KG1 (cell line): ENCODE results near the gene DOCK1.

Experiments
- DNase-seq: peaks from one replicate; lab custom pipeline; 2025; lab: John Stamatoyannopoulos, UW

Gene DOCK1

DNA sequence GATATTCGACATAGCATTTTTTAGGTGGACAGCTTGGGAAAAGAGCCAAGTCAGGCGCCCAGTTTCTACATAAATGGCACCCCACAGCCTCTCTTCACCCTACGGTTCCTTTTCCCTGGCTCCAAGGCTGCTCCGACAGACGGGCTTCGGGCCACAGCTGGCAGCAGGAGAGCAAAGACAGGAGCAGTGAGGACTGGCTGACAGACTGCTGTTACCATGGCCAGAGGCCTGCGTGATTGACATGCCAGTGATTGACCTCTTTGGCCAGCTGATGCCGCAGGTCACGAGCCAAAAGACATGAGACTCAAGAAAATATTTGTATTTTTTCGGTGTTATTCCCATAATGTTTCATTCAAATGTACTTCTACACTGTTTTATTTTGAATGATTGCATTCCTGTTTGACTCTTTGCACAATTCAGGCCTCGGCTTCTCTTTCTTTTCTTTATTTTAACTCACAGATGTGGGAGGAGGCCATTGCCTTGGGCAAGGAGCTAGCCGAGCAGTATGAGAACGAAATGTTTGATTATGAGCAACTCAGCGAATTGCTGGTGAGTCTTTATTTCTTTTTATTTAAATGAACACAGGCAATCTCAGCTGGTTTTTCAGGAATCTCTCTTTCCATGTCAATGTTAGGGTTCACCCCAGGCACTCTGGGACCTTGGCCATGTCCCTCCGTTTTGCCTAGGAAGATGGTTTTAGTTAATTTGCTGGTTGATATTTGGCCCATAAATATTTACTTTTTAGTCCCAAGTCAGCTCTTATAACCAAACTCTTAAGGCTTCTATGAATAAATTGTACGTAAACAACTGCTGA, 497.6 kb downstream of the DOCK1 start:
- DNase-seq: no peak

DNA sequence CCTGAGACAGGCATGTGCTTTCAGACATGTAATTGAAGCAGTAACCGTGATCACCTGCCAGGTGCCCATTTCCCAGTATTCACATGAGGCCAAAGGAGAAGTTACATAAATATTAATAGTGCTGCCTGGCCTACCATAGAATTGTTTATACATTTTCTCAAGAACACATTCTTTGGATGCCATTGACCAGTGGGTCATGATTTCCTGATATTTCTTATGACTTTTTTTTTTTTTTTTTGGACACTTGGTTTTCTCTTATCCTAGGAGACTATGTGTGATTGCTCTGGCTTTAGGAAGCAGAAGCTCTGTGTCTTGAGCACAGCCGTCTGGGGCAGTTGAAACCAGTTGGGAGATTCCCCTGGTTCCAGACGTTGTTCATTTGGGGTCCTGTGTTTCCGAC, 500.0 kb downstream of the DOCK1 start:
- no peak for DNase-seq

DNA sequence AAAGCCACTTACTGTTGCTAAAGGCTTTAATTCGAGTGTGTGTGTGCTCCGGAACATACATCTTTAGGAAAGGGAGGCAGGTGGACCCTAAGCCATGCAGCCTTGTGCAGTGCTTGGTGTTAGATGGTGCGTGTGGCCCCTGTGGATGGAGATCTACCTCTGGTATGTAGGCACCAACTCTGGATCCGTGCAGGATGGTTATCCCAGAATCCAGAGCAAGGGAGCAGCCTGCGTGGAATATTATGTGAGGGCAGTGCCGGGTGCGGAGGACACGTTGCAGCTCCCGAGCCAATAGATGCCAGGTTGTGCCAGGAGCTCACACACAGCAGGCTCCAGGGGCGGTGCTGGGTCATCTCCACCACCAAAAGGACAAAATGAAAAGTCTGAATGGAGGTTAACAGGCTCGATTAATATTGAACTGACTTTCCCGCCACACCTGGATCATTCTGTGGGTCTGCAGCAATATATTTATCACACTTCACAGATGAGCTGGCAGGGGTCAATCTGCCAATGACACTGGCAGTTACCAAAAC, 500.9 kb downstream of the DOCK1 start:
- no peak for DNase-seq

DNA sequence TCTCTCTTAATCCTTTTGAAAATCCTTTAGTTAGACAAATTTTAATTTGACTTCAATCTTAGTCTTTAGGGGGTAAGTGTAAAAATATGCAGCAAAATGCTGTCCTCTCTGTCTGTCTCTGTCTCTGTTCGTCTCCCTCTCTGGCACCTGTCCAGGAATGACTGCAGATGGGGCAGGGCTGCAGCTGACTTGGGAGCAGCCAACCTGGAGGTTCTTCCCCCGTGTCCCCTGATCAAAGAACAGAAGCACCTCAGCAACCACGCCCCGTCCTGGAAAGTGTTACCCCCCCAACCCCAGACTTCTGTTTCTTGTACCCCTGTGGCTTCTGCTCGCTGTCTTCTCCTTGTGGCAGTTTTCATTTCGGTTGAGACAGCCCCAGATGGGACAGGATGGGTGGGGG, 502.3 kb downstream of the DOCK1 start:
- DNase-seq: no peak

GRCh38 chr10:127408112-127408710, 503.0 kb downstream of the DOCK1 start:
- no peak for DNase-seq

DNA sequence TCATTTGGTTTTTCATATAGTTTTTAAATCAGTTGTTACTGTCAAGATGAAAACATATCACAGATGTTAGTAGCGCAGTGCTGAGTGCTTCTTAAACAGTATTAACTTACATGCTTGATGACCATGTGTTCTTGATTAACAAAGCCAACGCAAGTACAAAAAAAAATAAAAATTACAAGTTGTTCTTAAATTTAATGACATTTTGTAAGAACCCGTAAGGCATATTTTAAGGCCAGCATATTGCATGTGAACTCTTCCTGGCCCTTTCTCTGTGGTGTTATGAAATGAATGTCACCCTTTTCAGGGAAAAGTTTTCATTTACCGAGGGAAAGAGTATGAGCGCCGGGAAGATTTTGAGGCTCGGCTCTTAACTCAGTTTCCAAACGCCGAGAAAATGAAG, 503.5 kb downstream of the DOCK1 start:
- no peak for DNase-seq

DNA sequence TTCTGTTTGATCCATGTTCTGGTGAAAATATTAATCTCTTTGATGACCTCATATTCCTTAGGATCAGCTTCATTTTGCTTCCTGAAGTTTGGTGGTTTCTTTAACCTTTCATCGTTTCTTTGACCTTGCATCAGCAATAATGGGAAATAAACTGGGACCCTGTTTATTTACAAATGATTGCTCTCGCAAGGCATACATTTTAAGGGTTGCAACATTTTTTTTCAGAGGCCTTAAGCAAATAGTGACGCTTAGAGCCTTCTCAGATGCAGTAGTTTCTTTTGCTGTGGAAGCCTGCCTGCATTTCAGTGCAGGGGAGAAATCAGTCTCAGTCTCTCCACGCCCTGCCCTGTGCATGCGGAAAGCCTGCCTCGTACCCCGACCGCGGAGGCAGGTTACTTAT, 504.8 kb downstream of the DOCK1 start:
- no peak for DNase-seq

- no peak for DNase-seq
Observed at GRCh38 chr10:127411062-127411461, 505.8 kb downstream of the DOCK1 start.

DNA sequence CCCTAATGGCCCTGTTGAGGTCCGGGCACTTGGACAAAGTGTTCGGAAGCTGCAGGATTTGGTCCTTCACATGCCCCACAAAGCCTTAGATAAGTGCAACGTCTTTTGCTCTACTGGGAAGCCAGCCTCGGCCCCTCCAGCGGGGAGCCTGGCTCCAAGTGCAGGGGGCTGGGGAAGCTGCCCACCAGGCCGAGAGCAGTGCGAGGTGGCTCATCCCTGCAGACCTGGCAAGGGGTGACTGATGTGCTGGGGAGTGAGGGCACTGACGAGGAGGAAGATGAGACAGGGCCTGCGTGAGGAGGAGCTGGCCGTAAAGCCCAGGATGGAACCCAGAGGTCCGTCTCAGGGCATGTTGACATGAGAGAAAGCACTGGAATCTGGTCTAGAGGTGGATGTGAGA, 508.1 kb downstream of the DOCK1 start:
- DNase-seq: no peak

- no peak for DNase-seq
Observed at GRCh38 chr10:127414024-127414423, 508.8 kb downstream of the DOCK1 start.

GRCh38 chr10:127415116-127415515, 509.9 kb downstream of the DOCK1 start:
- no peak for DNase-seq

GRCh38 chr10:127415901-127416581, 510.8 kb downstream of the DOCK1 start:
- DNase-seq: no peak

DNA sequence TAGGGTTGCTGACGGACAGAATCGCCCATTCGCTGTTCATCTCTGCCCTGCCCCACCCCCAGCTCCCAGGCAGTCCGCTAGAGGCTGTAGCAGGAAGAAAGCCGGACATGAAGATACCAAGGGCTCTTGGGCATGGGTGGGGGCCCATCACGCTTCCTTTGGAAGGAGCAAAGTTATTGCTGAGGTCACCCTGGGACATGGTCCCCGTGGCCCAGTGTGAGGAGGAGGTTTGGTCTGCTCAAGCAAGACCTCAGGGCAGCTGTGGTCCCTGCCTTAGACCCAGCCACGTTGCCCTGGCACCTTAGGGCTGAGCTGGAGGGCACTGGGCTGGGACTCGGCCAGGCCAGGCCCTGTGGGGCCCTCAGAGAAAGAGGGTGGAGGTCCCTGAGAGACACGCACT, 511.8 kb downstream of the DOCK1 start:
- DNase-seq: no peak

GRCh38 chr10:127417686-127418401, 512.6 kb downstream of the DOCK1 start:
- DNase-seq: no peak

GRCh38 chr10:127418536-127419168, 513.4 kb downstream of the DOCK1 start:
- DNase-seq: no peak

DNA sequence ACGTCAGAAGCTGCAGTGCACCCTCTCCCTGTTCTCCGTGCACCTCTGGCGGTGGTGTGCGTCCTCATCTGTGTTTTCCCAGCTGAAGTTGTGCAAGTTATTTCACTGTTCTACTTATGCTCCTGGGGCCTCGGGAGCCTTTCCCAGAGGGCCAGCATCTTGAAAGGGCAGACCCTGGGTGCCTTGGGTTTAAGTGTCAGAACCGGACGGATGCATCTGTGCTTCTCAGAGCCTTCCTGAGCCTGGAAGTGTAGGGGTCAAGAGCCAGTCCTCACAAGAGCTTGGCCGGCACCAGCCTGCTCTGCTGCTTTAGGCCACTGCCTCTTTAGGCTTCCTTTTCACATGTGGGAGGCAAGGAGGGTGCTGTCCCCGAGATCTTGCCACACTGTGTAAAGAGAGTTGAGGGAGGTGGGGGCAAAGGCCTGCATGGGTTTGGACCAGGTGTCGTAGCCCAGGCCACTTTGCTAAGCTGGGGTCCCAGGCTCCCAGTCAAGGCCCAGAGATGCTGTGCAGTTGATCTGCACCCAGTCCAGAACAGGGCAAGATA, 515.0 kb downstream of the DOCK1 start:
- no peak for DNase-seq

DNA sequence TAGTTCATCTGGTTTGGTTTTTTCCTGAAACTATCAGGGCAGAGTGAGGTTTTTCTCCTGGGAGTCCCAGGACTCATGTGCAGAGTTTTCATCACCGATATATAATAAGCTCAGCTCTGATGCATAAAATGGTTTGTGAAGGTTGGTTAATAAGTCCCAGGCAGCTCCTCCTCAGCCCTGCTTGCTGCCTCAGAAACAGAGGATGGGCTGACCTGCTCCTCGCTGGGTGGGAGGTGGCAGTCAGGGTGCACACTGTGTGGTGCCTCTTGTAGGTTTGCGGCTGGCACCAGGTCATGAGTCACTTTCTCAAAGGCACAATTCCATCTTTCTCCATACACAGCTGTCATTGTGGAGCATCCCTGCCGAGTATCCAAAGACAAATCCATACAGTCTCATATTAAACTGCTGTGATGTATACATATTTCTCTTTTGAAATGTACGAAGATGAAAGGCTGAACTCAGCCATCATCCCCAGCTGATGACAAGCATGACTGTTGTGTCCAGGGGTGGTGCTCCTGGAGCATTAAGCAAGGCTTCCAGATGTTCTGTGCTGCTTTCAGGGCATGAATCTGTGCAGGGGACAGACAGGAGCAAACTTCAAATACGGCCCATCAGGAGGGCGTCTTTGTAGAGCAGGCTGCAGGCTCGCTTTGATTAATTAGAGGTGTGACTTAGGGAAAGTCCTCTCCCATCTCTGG, 518.1 kb downstream of the DOCK1 start:
- DNase-seq: no peak

DNA sequence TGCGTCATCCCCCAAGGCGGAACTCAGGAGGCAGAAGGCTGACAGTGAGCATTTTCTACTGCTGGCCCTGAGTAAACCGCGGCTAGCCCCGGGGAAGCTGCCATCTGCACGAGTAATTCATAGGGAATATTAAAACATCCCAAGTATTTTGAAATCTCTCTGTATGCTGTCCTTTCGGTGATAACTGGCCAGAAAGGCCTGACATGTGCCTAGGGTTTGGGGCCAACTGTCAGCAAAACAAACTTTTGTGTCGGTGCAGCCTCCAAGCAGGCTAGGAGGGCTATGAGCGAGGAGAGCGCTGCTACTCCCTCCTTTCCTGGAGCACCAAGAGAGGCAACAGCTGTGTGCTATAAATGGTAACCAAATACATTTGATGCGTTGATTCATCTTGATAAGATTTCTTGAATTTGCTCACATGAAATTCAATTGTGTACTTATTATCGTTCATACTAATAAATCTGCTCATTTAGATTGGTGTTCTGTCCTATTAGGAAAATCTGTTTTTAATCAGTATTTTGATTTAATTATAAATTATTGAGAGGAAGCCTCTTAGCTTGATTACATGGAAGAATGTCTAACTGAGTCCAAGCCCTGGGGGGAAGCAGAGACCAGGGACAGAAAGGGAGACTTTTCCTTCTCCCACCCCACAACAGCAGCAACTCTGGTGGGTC, 519.5 kb downstream of the DOCK1 start:
- no peak for DNase-seq

DNA sequence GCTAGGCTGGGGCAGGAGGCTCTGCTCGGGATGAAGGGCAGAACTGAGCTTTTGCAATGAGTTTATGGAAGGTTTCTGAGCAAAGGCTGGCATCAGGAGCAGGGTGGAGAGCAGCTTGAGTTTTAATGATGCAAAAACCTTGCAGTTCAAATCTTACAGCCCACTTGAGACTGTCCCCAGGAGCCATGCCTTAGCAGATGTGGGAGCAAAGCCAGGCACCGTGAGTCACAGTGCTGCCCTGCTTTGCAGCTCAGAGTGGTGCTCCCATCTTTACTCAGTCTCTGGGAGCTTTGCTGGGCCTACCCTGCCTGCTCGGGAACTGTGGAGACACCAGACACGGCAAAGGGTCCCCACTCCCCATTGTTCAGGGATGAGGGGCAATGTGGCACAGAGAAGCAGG, 521.5 kb downstream of the DOCK1 start:
- DNase-seq: no peak

DNA sequence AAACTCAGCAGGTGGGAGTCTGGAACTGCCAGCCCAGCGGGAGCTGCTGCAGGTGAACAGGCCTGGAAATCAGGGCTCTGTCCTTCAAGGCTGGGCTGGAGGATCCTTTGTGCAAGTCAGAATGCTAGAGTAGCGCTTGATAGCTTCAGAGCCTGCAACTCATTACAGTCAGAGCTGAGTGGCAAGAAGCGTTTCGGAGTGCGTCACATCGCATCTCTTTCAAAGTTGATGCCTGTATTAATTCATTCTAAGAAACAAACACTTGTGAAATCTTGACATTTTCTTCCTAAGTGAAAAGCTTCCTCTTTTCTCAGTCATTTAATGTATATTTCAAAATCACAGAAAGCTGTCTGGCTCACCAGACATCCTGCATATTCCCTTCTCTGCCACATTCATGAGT, 522.7 kb downstream of the DOCK1 start:
- no peak for DNase-seq
